MG63 (cell line): ENCODE results near the gene RNF19B. TPM values are rescaled to one million over a fixed set of nuclear protein-coding genes. Genes with fewer than 3 reads are reported as not detected.

ENCODE experiments used
- DNase-seq: peaks from one replicate; pipeline ENCODE4 v3.0.0-alpha.2; 2020
- H3K27me3 ChIP-seq: fragments of 250-450 bp; sonication (Bioruptor Pico); 2 replicates; pipeline ENCODE4 v1.5.1; 2020; ENCODE audit warnings: mild to moderate bottlenecking, moderate library complexity
- H3K36me3 ChIP-seq: fragments of 250-450 bp; sonication (Bioruptor Pico); 2 replicates; pipeline ENCODE4 v1.5.1; 2020; ENCODE audit warnings: mild to moderate bottlenecking, moderate library complexity
- H3K4me3 ChIP-seq: fragments of 250-450 bp; sonication (Bioruptor Pico); 2 replicates; pipeline ENCODE4 v1.5.1; 2020; ENCODE audit warnings: mild to moderate bottlenecking, moderate library complexity
- H3K9me3 ChIP-seq: fragments of 250-450 bp; sonication (Bioruptor Pico); 2 replicates; pipeline ENCODE4 v1.5.1; 2020; ENCODE audit warnings: mild to moderate bottlenecking, moderate library complexity
- total RNA-seq: library from RNA; depleted of rRNA; stranded (reverse); fragments of >200 nt; shearing (Covaris generic); gene quantifications from 2 replicates; pipeline ENCODE4 v1.2.3, GENCODE V29; 2014; ENCODE audit warnings: low replicate concordance; rRNA removed

Gene RNF19B
- total RNA-seq, 1 experiment from 2014 or later: 6.9 TPM

DNA sequence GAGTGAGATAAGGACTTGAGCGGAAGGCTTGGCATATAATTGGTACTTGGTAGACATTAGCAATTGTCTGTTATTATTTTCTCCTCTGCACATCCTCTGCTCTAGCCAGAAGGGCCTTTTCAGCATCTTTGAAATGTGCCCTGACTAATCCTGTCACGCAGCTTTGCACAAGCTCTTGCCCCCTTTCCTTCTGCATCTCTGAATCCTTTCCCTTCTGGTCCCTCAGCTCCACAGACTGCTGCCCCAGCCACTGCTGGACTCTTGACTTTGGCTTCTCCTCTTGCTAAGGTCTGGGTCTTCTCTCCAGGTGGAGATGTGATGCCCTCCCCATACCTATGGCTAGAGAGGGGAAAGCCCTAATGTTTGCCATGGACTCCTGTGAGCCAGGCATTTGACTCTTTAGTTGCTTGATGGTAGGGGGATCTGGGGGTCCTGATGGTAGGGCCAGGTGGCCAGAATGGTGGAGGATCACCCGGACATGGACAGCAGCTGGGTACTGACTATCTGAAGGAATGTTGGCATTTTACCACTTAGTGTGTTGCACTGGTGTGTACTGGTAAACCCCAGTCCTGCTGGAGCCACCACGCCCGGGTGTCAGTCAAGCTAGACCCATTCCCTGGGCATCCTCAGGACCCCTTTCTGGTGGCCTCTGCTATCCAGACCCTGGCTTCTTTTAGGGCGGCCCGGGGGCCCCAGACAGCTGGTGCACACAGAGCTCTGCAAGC lies 73.9 kb downstream of the RNF19B start:
- no peak for DNase-seq
- H3K4me3 ChIP-seq: no peak overlapping the region

DNA sequence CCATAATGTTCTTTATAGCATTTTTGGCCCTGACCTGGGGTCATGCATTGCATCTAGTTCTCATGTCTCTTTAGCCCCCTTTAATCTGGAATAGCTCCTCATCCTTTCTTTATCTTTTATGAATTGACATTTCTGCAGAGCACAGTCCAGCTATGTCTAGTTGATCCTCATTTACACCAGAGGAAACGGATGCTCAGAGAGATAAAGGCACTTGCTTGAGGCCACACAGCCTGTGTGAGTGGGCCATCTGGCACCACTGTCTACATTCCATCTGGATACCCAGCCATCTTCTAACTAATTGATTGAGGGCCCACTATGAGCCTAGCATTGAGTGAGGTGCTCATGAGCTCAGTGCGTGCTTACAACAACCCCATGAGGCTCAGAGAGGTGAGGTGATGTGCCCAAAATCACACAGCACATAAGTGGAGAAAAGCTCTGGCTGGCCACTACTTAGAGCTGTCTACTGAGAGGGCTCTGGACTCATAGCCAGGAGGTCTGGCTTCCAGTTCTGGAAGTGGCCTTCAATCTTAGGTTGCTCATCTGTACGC lies 74.8 kb downstream of the RNF19B start:
- peaks cover 7% of the 10 kb centered on the region; the same call in 1 of the 2 replicates for H3K27me3 ChIP-seq
- H3K9me3 ChIP-seq: no peaks in the 10 kb centered on the region
- no peak overlapping the region for H3K4me3 ChIP-seq
- DNase-seq: no peak
- H3K36me3 ChIP-seq: no peaks in the 10 kb centered on the region

More for the DNA sequence above, 73.9 kb downstream of the RNF19B start:
- peaks cover 7% of the 10 kb centered on the region; the same call in 1 of the 2 replicates for H3K27me3 ChIP-seq
- no peaks in the 10 kb centered on the region for H3K36me3 ChIP-seq
- H3K9me3 ChIP-seq: no peaks in the 10 kb centered on the region

DNA sequence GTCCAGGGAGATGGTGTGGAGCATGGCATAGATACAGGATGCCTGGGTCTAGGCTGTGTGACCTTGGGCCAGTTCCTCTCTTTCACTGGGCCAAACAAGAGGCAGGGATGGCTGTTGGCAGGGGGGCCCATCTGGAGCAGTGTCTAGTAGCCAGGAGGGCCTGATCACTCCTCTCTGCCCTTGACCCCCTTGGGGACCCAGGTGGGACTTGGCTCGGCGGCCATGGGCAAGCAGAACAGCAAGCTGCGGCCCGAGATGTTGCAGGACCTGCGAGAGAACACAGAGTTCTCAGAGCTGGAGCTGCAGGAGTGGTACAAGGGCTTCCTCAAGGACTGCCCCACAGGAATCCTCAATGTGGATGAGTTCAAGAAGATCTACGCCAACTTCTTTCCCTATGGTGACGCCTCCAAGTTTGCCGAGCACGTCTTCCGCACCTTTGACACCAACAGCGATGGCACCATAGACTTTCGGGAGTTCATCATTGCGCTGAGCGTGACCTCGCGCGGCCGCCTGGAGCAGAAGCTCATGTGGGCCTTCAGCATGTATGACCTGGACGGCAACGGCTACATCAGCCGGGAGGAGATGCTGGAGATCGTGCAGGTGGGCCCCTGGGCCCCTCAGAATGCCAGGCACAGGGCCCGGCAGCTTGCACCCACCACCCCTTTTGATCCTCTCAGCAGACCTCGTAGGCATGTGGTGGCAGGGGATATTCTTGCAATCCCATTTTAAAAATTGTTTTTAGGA lies 75.8 kb downstream of the RNF19B start:
- no peaks in the 10 kb centered on the region for H3K36me3 ChIP-seq
- no peak for DNase-seq

DNA sequence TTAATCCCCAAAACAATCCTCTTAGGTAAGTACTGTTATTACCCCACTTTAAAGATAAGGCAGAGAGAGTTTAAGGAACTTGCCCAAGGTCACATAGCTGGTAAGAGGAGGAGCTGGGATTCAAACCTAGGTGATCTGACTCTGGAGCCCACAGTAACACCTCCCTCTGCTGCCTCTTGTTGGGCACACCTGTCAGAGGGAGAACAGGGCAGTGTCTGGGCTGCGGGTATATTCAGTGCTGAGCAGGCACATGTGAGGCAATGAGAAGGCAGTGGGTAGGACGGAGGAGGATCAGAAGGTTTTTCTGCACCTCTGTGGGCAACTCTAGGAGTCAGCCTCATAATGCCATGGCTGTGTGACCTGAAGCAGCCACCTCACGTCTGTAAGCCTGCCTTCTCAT lies 76.5 kb downstream of the RNF19B start:
- H3K27me3 ChIP-seq: peaks cover 7% of the 10 kb centered on the region; the same call in 1 of the 2 replicates

More for the DNA sequence above, 75.8 kb downstream of the RNF19B start:
- Histone ChIP-seq H3K9me3 (no peaks in the 10 kb centered on the region), H3K4me3 (no peak overlapping the region), H3K27me3 (peaks cover 7% of the 10 kb centered on the region; the same call in 1 of the 2 replicates)

DNA sequence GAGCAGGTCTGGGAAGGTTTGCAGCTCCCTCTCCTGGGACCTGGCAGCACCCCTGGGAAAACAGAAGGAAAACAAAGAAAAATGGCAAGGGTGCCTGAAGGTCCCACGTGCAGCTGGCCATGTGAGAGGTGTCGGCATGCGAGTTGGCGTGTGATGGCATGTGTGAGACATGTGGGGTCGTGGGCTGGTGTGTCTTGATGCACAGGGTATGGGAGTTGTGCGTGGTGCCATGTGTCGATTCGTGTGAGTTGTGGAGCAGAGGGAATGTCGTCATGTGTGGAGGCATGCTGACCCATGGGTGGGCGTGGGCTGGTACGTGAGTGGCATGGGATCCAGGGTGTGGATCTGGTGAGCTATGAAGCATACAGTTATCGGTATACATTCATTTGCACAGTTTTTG lies 77.0 kb downstream of the RNF19B start:
- no peak for DNase-seq
- H3K36me3 ChIP-seq: no peaks in the 10 kb centered on the region
- no peak overlapping the region for H3K4me3 ChIP-seq
- peaks cover 7% of the 10 kb centered on the region; the same call in 1 of the 2 replicates for H3K27me3 ChIP-seq
- no peaks in the 10 kb centered on the region for H3K9me3 ChIP-seq

More for the DNA sequence above, 76.5 kb downstream of the RNF19B start:
- no peaks in the 10 kb centered on the region for H3K9me3 ChIP-seq
- no peaks in the 10 kb centered on the region for H3K36me3 ChIP-seq
- H3K4me3 ChIP-seq: no peak overlapping the region
- no peak for DNase-seq

DNA sequence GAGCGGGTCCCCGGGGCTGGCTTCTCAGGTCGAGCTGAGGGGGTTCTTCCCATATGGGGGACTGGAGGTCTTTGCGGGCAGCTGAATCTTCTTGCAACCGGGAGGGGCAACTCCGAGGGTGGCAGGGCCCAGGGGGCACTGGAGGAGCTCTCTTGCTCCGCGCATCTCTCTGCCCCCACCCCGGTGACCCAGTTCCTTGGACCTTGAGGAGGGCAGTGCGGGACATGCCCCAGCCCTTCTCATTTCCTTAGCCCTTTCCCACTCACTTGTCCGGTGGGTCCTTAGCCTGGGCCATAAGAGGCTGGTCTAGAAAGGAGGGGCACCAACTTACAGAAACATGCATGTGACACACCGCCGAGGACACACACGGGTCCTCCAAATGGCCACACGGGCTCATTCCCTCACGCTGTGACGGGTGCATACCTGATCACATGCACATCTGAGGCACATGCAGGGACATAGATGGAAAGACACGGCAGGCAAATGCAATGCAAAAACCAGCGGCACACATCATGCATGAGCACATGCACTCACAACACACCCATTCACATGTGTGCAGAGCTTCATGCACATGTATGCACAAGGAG lies 77.7 kb downstream of the RNF19B start:
- Histone ChIP-seq H3K27me3 (peaks cover 7% of the 10 kb centered on the region; the same call in 1 of the 2 replicates), H3K36me3 (no peaks in the 10 kb centered on the region), H3K9me3 (no peaks in the 10 kb centered on the region), H3K4me3 (no peak overlapping the region)
- no peak for DNase-seq

Other genes starting within 250 kb of the RNF19B start
- gene YARS1, start 147.5 kb downstream of the RNF19B start, total RNA-seq: 95.0 and 160 TPM in 2 replicates
- gene S100PBP, start 147.2 kb downstream of the RNF19B start, total RNA-seq: 28.5 and 38.5 TPM in 2 replicates
- gene FNDC5, start 93.9 kb downstream of the RNF19B start, total RNA-seq: 0.23 TPM in 1 of 2 replicates, not detected in the other
- not detected in 2 replicates for gene HPCA, start 78.3 kb downstream of the RNF19B start, total RNA-seq
- 6.3 and 30.7 TPM in 2 replicates for gene TMEM54, start 63.4 kb downstream of the RNF19B start, total RNA-seq
- gene AK2, start 72.1 kb upstream of the RNF19B start, total RNA-seq: 302 and 372 TPM in 2 replicates
- gene AZIN2, start 116.3 kb upstream of the RNF19B start, total RNA-seq: 2.3 and 3.6 TPM in 2 replicates
- 0.82 and 3.2 TPM in 2 replicates for gene TRIM62, start 217.2 kb upstream of the RNF19B start, total RNA-seq